HCT116 (cell line): ENCODE results near the gene HDHD3. TPM values are rescaled to one million over a fixed set of nuclear protein-coding genes. Genes with fewer than 3 reads are reported as not detected.
A peak's percentile ranks its signal among the peaks of the same experiment; 100 is the strongest.

Experiments
- ATAC-seq: fragments of 200-7000 bp; cut with Tn5 transposase; 2 replicates; pipeline ENCODE4 v1.9.1; 2020; ENCODE audit warnings: mild to moderate bottlenecking, moderate library complexity
- BruUV-seq: library from RNA; stranded (reverse); fragments of 400-500 nt; replicated peaks from 2 replicates; lab custom pipeline; 2021; lab: Mats Ljungman, UMichigan
- CTCF ChIA-PET: fragments of 300-600 bp; sonication (Branson Sonifier 250); formaldehyde crosslinking; loops from one replicate; lab custom pipeline; 2021; ENCODE audit warnings: antibody characterized with exemption; lab: Charles Lee
- POLR2A ChIA-PET: fragments of 300-600, 350-600 bp; sonication (Branson Sonifier 250); formaldehyde crosslinking; loops from one replicate; lab custom pipeline; 2021; ENCODE audit warnings: antibody characterized with exemption; lab: Charles Lee
- RAD21 ChIA-PET, 2 experiments: fragments of 300-600 bp; sonication (Branson Sonifier 250); formaldehyde crosslinking; loops; one replicate each; lab custom pipeline; 2023; ENCODE audit warnings: low total read pairs in 2 of 2; ENCODE audit not compliant: uncharacterized antibody in 2 of 2, unreplicated experiment in 2 of 2, low non-redundant PET in 1 of 2; lab: Charles Lee
- DNase-seq: peaks from one replicate; pipeline ENCODE4 v3.0.0-alpha.2; 2010; ENCODE audit warnings: low read depth, low spot score
- H2AFZ ChIP-seq: fragments of 200-600 bp; shearing (Covaris generic), sonication (generic); 2 replicates; pipeline ENCODE4 v1.6.1; 2017; ENCODE audit warnings: low read depth, mixed run types, mixed read lengths, antibody characterized with exemption, low read length; ENCODE audit not compliant: poor library complexity, severe bottlenecking
- H3K27ac ChIP-seq: 2 replicates; pipeline ENCODE4 v1.5.1; 2012; ENCODE audit warnings: low read depth, low read length
- H3K27me3 ChIP-seq: fragments of 200-600 bp; sonication (generic); 2 replicates; pipeline ENCODE4 v1.6.1; 2016; ENCODE audit warnings: mixed run types, low read length, mixed read lengths; ENCODE audit not compliant: insufficient read depth
- H3K36me3 ChIP-seq, 2 experiments: fragments of 200-500 bp in 1 of 2; fragments of 200-600 bp in 1 of 2; sonication (Bioruptor generic) in 1 of 2; sonication (generic) in 1 of 2; 2 replicates each; pipeline versions ENCODE4 v1.5.1 to v1.6.1; 2014 to 2016; ENCODE audit warnings: low read length in 2 of 2, inconsistent platforms in 1 of 2, mixed read lengths in 1 of 2, mixed run types in 1 of 2; ENCODE audit not compliant: insufficient read depth in 2 of 2, control insufficient read depth in 1 of 2
- H3K4me1 ChIP-seq, 2 experiments: fragments of 200-600 bp in 1 of 2; sonication (generic) in 1 of 2; 2 replicates each; pipeline versions ENCODE4 v1.5.1 to v1.6.1; 2012 to 2017; ENCODE audit warnings: low read length in 2 of 2, inconsistent platforms in 1 of 2, mild to moderate bottlenecking in 1 of 2, mixed read lengths in 1 of 2, mixed run types in 1 of 2, moderate library complexity in 1 of 2; ENCODE audit not compliant: insufficient read depth in 2 of 2, control insufficient read depth in 1 of 2
- H3K4me2 ChIP-seq: fragments of 200-600 bp; sonication (generic); 2 replicates; pipeline ENCODE4 v1.6.1; 2017; ENCODE audit warnings: mixed run types, low read length, mixed read lengths
- H3K4me3 ChIP-seq, 2 experiments: fragments of 200-600 bp in 1 of 2; sonication (generic) in 1 of 2; replicated peaks in 1 of 2; 2 replicates each; pipeline ENCODE4 v1.5.1; 2011 to 2016; ENCODE audit warnings: low read length in 2 of 2, control low read depth in 1 of 2, low read depth in 1 of 2, mild to moderate bottlenecking in 1 of 2, mixed read lengths in 1 of 2, mixed run types in 1 of 2
- H3K79me2 ChIP-seq: fragments of 200-600 bp; sonication (generic); 2 replicates; pipeline ENCODE4 v1.6.1; 2017; ENCODE audit warnings: mild to moderate bottlenecking, mixed run types, low read length, moderate library complexity, mixed read lengths; ENCODE audit not compliant: insufficient read depth
- H3K9ac ChIP-seq: fragments of 200-600 bp; sonication (generic); 2 replicates; pipeline ENCODE4 v1.6.1; 2016; ENCODE audit warnings: low read length, mixed read lengths
- H3K9me2 ChIP-seq: fragments of 200-600 bp; sonication (generic), shearing (Covaris generic); 2 replicates; pipeline ENCODE4 v1.6.1; 2017; ENCODE audit warnings: mixed run types, mild to moderate bottlenecking, moderate library complexity; ENCODE audit not compliant: insufficient read depth
- H3K9me3 ChIP-seq, 2 experiments: fragments of 200-500 bp in 1 of 2; fragments of 200-600 bp in 1 of 2; sonication (Bioruptor generic) in 1 of 2; sonication (generic) in 1 of 2; 2 replicates each; pipeline ENCODE4 v1.6.1; 2014 to 2017; ENCODE audit warnings: low read length in 2 of 2, mixed read lengths in 2 of 2, inconsistent platforms in 1 of 2, low read depth in 1 of 2, mild to moderate bottlenecking in 1 of 2, mixed run types in 1 of 2, moderate library complexity in 1 of 2; ENCODE audit not compliant: control insufficient read depth in 1 of 2, insufficient read depth in 1 of 2
- H4K20me1 ChIP-seq: fragments of 200-600 bp; sonication (generic), shearing (Covaris generic); 2 replicates; pipeline ENCODE4 v1.6.1; 2017; ENCODE audit warnings: mixed run types, mild to moderate bottlenecking, moderate library complexity; ENCODE audit not compliant: insufficient read depth
- POLR2A ChIP-seq: IDR thresholded peaks from 2 replicates; pipeline ENCODE4 v1.7.0; 2011; ENCODE audit warnings: borderline replicate concordance; ENCODE audit not compliant: insufficient read depth, insufficient read length; ENCODE audit errors: extremely low read depth
- ZFX ChIP-seq: fragments of 450-650 bp; IDR thresholded peaks from 2 replicates; pipeline ENCODE4 v1.6.1; 2017
- ZNF274 ChIP-seq: fragments of 200-500 bp; sonication (Bioruptor generic); IDR thresholded peaks from 2 replicates; pipeline ENCODE4 v1.6.1; 2014; ENCODE audit warnings: mild to moderate bottlenecking, low read depth, low read length, inconsistent platforms
- intact Hi-C: fragments of 100-400 bp; cut with micrococcal nuclease; formaldehyde crosslinking; loops from 2 replicates; pipeline ENCODE4 v1.10.0; 2022
- total RNA-seq: library from RNA; stranded (reverse); gene quantifications from one replicate; pipeline ENCODE4 v1.2.1, GENCODE V29; 2021; ENCODE audit not compliant: unreplicated experiment
- TF ChIP-seq, protein P1 (sequence below): IDR thresholded peaks from 2 replicates; pipeline ENCODE4 v1.6.1; 2011; ENCODE audit warnings: mild to moderate bottlenecking, low read length, moderate library complexity; ENCODE audit not compliant: insufficient replicate concordance; ENCODE audit errors: extremely low read depth

The HDHD3 gene
- total RNA-seq, 1 experiment from 2014 or later = 21.8 TPM

DNA sequence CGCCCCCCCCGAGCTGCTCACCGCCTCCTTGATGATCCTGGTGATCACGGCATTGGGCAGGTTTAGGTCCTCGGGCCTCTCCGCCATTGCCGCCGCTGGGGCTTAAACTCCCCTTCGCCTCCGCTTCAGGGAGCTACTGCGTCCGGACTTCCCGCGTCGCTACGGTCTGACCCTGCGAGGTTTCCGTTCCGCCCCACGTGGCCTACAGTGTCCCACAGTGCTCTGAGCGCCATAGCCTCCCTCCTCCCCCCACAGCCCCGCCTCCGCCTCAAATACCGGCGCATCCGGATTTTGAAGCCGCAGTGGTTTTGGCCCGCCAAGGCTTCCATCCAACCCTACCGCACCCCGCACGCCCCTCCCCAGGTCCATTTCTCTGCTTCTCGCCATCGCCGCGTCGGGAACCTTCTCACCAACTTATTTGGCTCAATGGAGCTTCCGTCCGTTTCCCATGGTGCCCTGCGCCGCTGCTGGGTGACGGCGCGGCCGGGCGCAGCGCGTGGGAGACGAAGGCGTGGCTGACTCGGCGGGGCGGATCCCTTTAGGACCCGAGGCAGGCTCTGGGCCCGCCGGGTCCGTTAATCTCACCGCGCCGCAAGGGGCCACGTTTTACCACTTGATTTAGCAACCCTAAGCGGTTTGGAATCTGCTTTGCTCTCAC lies 33.5 kb upstream of the HDHD3 start, which contains the start of the genes C9orf43 and POLE3 (continued):
- TF ChIP-seq, protein P1, sequence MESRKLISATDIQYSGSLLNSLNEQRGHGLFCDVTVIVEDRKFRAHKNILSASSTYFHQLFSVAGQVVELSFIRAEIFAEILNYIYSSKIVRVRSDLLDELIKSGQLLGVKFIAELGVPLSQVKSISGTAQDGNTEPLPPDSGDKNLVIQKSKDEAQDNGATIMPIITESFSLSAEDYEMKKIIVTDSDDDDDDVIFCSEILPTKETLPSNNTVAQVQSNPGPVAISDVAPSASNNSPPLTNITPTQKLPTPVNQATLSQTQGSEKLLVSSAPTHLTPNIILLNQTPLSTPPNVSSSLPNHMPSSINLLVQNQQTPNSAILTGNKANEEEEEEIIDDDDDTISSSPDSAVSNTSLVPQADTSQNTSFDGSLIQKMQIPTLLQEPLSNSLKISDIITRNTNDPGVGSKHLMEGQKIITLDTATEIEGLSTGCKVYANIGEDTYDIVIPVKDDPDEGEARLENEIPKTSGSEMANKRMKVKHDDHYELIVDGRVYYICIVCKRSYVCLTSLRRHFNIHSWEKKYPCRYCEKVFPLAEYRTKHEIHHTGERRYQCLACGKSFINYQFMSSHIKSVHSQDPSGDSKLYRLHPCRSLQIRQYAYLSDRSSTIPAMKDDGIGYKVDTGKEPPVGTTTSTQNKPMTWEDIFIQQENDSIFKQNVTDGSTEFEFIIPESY = peak; percentile 82
- TF ChIP-seq ZNF274 = no peak

DNA sequence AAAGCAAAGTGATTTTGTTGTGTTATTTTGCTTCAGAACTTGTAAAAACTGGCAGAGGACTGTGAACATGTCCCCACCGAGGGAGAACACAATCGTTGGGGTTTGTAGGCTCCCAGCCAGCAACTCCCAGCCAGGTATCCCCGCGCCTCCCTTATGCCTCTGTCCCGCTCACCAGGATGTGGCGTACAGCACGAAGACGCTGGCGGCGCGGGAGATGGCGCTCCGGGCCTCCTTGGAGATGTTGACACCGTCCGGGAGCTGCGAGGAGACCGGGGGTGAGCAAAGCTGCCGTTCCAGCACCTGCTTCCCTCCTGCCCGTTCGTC lies 33.1 kb upstream of the HDHD3 start:
- intact Hi-C loops = no loop called here
- ATAC-seq (peak; percentile 14), DNase-seq (no peak)
- BruUV-seq = TSS peak; percentile 59
- POLR2A ChIA-PET = interaction anchor here (0.8 to 1.9 kb wide), 11 partner anchors 8 to 189 kb away, joined by 3 to 13 read pairs (median 4); partner anchors contain the start of genes ALAD, CDC26, FKBP15 and PRPF4
- Histone ChIP-seq H3K27me3 (no peaks in the 10 kb centered on the region), H3K36me3 (peaks cover 12 to 20% of the 10 kb centered on the region in 2 experiments; a peak in 3 of 4 replicates), H3K9ac (peak overlapping the region; percentile 92), H3K9me2 (no peaks in the 10 kb centered on the region), H3K4me1 (peaks cover 6 to 17% of the 10 kb centered on the region in 2 experiments), H3K27ac (peak overlapping the region; percentile 89), H3K79me2 (peaks cover 33% of the 10 kb centered on the region), H4K20me1 (peaks cover 3% of the 10 kb centered on the region; the same call in 1 of the 2 replicates), H3K4me2 (peak overlapping the region; percentile 83), H3K9me3 (no peaks in the 10 kb centered on the region), H2AFZ (no peak overlapping the region), H3K4me3 (peak overlapping the region; percentile 95 to 98)
- CTCF ChIA-PET = interaction anchor here (0.7 to 2.0 kb wide), 5 partner anchors 8 to 245 kb away, joined by 3 to 19 read pairs (median 4); partner anchors contain the start of genes ALAD, CDC26 and PRPF4
- RAD21 ChIA-PET = interaction anchor here in 1 of 2 experiments (1.0 kb wide), 2 partner anchors 9 to 33 kb away, joined by 3 to 8 read pairs; partner anchors contain the start of genes ALAD and HDHD3
- TF ChIP-seq, protein P1 = no peak
- TF ChIP-seq POLR2A = no peak
- TF ChIP-seq ZFX = 0 out of 2 replicates have a peak, but pooled peaks have one; percentile 34
- TF ChIP-seq, all 23 proteins: peak for 1
